GM13977 (cell line): ENCODE measurements around the gene SNX18.

Experiments
- DNase-seq: peaks from one replicate; pipeline ENCODE4 v3.0.0; 2012; ENCODE audit warnings: low spot score
- in situ Hi-C: fragments of 300-500 bp; cut with MboI; formaldehyde crosslinking; loops from one replicate; pipeline ENCODE4 v1.12.0; 2022; ENCODE audit warnings: low sequenced_read_pairs, low pct_unique_long_range_greater_than_20kb, mixed read lengths, inconsistent platforms; ENCODE audit not compliant: unreplicated experiment
- TF ChIP-seq, protein P1 (sequence below): IDR thresholded peaks from 2 replicates; pipeline ENCODE4 v1.5.1; 2012; ENCODE audit warnings: mild to moderate bottlenecking, control low read depth; ENCODE audit not compliant: insufficient read depth; ENCODE audit errors: extremely low read depth, missing control alignments

The SNX18 gene

GRCh38 chr5:54547711-54548250 is 30.2 kb downstream of the SNX18 start:
- in situ Hi-C loops, result no loop called here
- TF ChIP-seq, protein P1, sequence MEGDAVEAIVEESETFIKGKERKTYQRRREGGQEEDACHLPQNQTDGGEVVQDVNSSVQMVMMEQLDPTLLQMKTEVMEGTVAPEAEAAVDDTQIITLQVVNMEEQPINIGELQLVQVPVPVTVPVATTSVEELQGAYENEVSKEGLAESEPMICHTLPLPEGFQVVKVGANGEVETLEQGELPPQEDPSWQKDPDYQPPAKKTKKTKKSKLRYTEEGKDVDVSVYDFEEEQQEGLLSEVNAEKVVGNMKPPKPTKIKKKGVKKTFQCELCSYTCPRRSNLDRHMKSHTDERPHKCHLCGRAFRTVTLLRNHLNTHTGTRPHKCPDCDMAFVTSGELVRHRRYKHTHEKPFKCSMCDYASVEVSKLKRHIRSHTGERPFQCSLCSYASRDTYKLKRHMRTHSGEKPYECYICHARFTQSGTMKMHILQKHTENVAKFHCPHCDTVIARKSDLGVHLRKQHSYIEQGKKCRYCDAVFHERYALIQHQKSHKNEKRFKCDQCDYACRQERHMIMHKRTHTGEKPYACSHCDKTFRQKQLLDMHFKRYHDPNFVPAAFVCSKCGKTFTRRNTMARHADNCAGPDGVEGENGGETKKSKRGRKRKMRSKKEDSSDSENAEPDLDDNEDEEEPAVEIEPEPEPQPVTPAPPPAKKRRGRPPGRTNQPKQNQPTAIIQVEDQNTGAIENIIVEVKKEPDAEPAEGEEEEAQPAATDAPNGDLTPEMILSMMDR, result no peak
- no peak for DNase-seq

DNA sequence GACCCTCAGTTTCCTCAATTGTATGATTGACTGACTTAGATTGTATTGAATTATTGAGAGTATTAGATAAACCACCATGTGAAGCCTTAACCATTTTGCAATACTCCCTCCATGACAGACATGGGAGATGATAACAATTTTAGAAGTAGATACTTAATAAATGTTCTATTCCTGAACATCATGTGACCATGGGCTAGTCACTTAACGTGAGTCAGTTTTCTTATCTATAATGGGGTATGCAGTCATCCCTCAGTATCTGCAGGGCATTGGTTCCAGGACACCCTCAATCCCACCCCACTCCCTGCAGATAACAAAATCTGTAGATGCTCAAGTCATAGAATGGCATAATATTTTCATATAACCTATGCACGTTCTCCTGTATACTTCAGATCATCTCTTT is 31.0 kb downstream of the SNX18 start:
- TF ChIP-seq, protein P1, result no peak
- in situ Hi-C loops, result no loop called here
- DNase-seq, result no peak

DNA sequence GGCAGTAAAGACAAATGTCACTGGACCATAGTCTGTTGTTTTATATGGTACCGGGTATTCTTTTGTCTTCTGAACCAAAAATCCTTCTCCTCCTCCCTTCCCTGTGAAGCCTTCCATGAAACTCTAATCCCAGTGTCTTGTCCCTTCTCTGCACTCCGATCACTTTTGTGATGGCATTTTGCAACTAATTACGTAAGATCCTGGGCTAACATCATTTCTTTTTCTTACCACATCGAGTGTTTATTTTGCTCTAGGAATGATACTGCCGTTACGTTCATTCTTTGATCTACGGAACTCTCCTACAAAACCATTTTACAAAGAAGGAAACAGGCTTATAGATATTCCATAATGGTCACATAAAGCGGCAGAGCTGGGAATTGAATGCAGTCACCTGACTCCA is 33.7 kb downstream of the SNX18 start:
- in situ Hi-C loops, result no loop called here
- TF ChIP-seq, protein P1, result no peak
- DNase-seq, result no peak

DNA sequence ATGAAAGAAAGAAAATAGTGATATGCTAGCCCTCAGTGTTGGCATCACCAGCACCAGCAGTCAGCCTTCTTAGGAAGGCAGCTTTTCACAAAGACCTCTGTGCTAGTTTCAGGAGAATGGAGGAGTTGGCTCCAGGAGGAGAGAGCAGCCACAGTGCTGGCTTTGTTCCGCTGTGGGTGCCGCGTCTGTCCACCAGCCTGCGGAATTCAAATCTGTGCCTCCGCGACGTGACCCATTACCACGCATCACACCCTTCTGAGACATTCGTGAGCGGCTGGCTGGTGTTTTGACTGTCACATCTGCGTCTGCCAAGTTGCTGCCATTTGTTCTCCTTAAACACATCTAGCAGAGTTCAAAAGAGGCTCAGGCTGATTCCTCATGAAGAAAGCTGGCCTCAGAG is 34.4 kb downstream of the SNX18 start:
- in situ Hi-C loops, result no loop called here
- TF ChIP-seq, protein P1, result no peak
- DNase-seq, result no peak

GRCh38 chr5:54552446-54552845 is 34.9 kb downstream of the SNX18 start:
- TF ChIP-seq, protein P1, result no peak
- no peak for DNase-seq
- in situ Hi-C loops, result no loop called here

GRCh38 chr5:54553659-54554207 is 36.2 kb downstream of the SNX18 start:
- TF ChIP-seq, protein P1, result no peak
- in situ Hi-C loops, result no loop called here
- DNase-seq, result no peak
